Measurements from ENCODE around the gene PAX5. TPM values are rescaled to one million over a fixed set of nuclear protein-coding genes. Genes with fewer than 3 reads are reported as not detected.

Gene PAX5
- total RNA-seq, 1 experiment from 2014 or later, result 0.39 TPM

GRCh38 chr9:36937346-36937745, 96.7 kb downstream of the PAX5 start:
- H2AFZ ChIP-seq (ENCODE audit: low read length), result no peak overlapping the region
- no peak overlapping the region for H3K4ac ChIP-seq (ENCODE audit: low read depth, low read length)
- no peak overlapping the region for H3K56ac ChIP-seq (ENCODE audit: insufficient read length, low read depth, low read length)
- Mint-ChIP-seq H3K36me3 (ENCODE audit: insufficient read depth in 1 of 3, low read depth in 3 of 3) (peaks cover 0 to under 1% (median 0%) of the 10 kb centered on the region in 3 experiments; a peak in 1 of 7 replicates), H3K4me3 (no peak overlapping the region), H3K27ac (no peak overlapping the region), H3K27me3 (ENCODE audit: low read depth) (peaks cover 9% of the 10 kb centered on the region), H3K9me3 (peaks cover under 1 to 2% of the 10 kb centered on the region in 2 experiments; a peak in 2 of 5 replicates), H3K4me1 (peaks cover 20 to 34% of the 10 kb centered on the region in 2 experiments)
- no peak overlapping the region for H2BK120ac ChIP-seq (ENCODE audit: low read depth, low read length, poor library complexity, severe bottlenecking)
- no peak overlapping the region for H3K18ac ChIP-seq (ENCODE audit: insufficient read length, low read depth, low read length)
- no peaks in the 10 kb centered on the region for H3K9me3 ChIP-seq (ENCODE audit: control insufficient read depth, low read depth, low read length)
- no peak overlapping the region for H2BK12ac ChIP-seq (ENCODE audit: insufficient read length, low read depth, low read length)
- no peak overlapping the region for H2BK20ac ChIP-seq (ENCODE audit: low read depth, low read length, poor library complexity, severe bottlenecking)
- H3K27me3 ChIP-seq (ENCODE audit: insufficient read depth, low read length), result no peaks in the 10 kb centered on the region
- no peaks in the 10 kb centered on the region for H4K20me1 ChIP-seq (ENCODE audit: control insufficient read depth, insufficient read depth, insufficient read length)
- no peak overlapping the region for H4K8ac ChIP-seq (replicated peaks; ENCODE audit: insufficient read length, low read depth, low read length)
- peak; percentile 25 for DNase-seq
- peaks cover 3% of the 10 kb centered on the region; the same call in 1 of the 2 replicates for H3K4me1 ChIP-seq (ENCODE audit: insufficient read depth, low read length)
- no peak overlapping the region for H3K4me2 ChIP-seq (ENCODE audit: insufficient read depth, insufficient read length, low read length)
- no peak overlapping the region for H3K9ac ChIP-seq (ENCODE audit: extremely low read depth, insufficient read length, low read length)
- H3K23ac ChIP-seq (ENCODE audit: insufficient read length, low read depth, low read length), result no peak overlapping the region
- H3K27ac ChIP-seq (ENCODE audit: insufficient read length, low read depth, low read length), result no peak overlapping the region
- no peak overlapping the region for H2BK15ac ChIP-seq (ENCODE audit: low read depth, low read length)
- no peak overlapping the region for H2AK5ac ChIP-seq (ENCODE audit: insufficient read length, low read length)
- no peak overlapping the region for H3T11ph ChIP-seq (ENCODE audit: low read length)
- H3K79me2 ChIP-seq (ENCODE audit: insufficient read depth, low read length), result no peaks in the 10 kb centered on the region
- H2BK5ac ChIP-seq (ENCODE audit: insufficient read length, low read length), result no peak overlapping the region
- no peak overlapping the region for H3K14ac ChIP-seq (ENCODE audit: insufficient read depth, low read length)
- TF ChIP-seq CTCF (conservative IDR thresholded peaks at IDR 0.05), result no peak
- H4K5ac ChIP-seq (ENCODE audit: insufficient read length, low read depth, low read length), result no peak overlapping the region
- WGBS (ENCODE audit: extremely low coverage, insufficient read length, low lambda C conversion rate), result no CpG with 5 or more reads among the region's 7 CpGs
- H4K91ac ChIP-seq (ENCODE audit: insufficient read length, low read depth, low read length), result no peak overlapping the region
- no peaks in the 10 kb centered on the region for H3K79me1 ChIP-seq (ENCODE audit: insufficient read depth, low read depth, low read length, poor library complexity, severe bottlenecking)
- no peaks in the 10 kb centered on the region for H3K23me2 ChIP-seq (ENCODE audit: insufficient read length, low read depth, low read length, poor library complexity, severe bottlenecking)
